ENCODE data around the gene CCDC148.

Gene CCDC148

DNA sequence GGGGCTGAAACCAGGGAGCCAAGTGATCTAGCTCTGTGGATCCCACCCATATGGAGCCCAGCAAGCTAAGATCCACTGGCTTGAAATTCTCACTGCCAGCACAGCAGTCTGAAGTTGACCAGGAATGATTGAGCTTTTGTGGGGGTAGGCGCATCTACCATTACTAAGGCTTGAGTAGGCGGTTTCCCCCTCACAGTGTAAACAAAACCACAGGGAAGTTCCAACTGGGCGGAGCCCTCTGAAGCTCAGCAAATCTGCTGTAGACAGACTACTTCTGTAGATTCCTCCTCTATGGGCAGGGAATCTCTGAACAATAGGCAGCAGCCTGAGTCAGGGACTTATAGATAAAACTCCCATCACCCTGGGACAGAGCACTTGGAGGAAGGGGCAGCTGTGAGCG, 96.7 kb downstream of the CCDC148 start:
- TF ChIP-seq YY1 (IDR thresholded peaks at IDR 0.05; ENCODE audit: low read depth), result no peak
- TF ChIP-seq FOXM1 (IDR thresholded peaks at IDR 0.05; ENCODE audit: borderline replicate concordance, low read depth), result no peak
- TF ChIP-seq, protein P1, sequence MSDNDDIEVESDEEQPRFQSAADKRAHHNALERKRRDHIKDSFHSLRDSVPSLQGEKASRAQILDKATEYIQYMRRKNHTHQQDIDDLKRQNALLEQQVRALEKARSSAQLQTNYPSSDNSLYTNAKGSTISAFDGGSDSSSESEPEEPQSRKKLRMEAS (IDR thresholded peaks at IDR 0.05), result no peak
- TF ChIP-seq NFIC (IDR thresholded peaks at IDR 0.05), result no peak
- no peak for TF ChIP-seq EGR1 (IDR thresholded peaks at IDR 0.05)
- no peak for TF ChIP-seq TCF12 (IDR thresholded peaks at IDR 0.05; ENCODE audit: low read depth)
- TF ChIP-seq RAD21 (IDR thresholded peaks at IDR 0.05; ENCODE audit: low read depth), result no peak
- TF ChIP-seq CREB1 (IDR thresholded peaks at IDR 0.05; ENCODE audit: low read depth), result no peak
- no peak for TF ChIP-seq ZBTB7A (IDR thresholded peaks at IDR 0.05; ENCODE audit: low read depth)
- no peak for TF ChIP-seq CEBPB (IDR thresholded peaks at IDR 0.05)
- TF ChIP-seq TEAD4 (IDR thresholded peaks at IDR 0.05), result no peak
- TF ChIP-seq, protein P2, sequence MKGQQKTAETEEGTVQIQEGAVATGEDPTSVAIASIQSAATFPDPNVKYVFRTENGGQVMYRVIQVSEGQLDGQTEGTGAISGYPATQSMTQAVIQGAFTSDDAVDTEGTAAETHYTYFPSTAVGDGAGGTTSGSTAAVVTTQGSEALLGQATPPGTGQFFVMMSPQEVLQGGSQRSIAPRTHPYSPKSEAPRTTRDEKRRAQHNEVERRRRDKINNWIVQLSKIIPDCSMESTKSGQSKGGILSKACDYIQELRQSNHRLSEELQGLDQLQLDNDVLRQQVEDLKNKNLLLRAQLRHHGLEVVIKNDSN (IDR thresholded peaks at IDR 0.05), result no peak
- TF ChIP-seq, protein P3, sequence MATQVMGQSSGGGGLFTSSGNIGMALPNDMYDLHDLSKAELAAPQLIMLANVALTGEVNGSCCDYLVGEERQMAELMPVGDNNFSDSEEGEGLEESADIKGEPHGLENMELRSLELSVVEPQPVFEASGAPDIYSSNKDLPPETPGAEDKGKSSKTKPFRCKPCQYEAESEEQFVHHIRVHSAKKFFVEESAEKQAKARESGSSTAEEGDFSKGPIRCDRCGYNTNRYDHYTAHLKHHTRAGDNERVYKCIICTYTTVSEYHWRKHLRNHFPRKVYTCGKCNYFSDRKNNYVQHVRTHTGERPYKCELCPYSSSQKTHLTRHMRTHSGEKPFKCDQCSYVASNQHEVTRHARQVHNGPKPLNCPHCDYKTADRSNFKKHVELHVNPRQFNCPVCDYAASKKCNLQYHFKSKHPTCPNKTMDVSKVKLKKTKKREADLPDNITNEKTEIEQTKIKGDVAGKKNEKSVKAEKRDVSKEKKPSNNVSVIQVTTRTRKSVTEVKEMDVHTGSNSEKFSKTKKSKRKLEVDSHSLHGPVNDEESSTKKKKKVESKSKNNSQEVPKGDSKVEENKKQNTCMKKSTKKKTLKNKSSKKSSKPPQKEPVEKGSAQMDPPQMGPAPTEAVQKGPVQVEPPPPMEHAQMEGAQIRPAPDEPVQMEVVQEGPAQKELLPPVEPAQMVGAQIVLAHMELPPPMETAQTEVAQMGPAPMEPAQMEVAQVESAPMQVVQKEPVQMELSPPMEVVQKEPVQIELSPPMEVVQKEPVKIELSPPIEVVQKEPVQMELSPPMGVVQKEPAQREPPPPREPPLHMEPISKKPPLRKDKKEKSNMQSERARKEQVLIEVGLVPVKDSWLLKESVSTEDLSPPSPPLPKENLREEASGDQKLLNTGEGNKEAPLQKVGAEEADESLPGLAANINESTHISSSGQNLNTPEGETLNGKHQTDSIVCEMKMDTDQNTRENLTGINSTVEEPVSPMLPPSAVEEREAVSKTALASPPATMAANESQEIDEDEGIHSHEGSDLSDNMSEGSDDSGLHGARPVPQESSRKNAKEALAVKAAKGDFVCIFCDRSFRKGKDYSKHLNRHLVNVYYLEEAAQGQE (IDR thresholded peaks at IDR 0.05; ENCODE audit: low read depth), result no peak
- TF ChIP-seq TAF1 (IDR thresholded peaks at IDR 0.05; ENCODE audit: low read depth), result no peak
- no peak for TF ChIP-seq EP300 (IDR thresholded peaks at IDR 0.05; ENCODE audit: borderline replicate concordance)

DNA sequence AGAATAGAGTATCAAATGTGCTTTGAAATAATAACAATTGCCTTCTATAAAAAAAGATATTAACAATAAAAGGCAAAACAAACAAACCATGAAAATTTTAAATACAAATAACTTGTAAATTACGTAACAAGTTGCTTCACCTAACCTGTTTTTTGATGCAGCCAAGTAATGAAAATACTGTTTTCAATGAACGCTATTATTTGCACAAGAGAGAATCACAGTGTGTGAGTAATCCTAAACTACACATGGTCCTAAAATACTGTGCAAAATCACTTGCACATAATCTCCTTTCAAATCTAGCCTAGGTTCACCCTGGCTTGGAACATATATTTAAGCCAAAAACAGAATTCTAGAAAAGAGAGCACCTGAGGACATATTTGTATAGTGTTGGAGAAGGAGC, 98.9 kb downstream of the CCDC148 start:
- TF ChIP-seq, protein P1 (IDR thresholded peaks at IDR 0.05), result no peak
- TF ChIP-seq CREB1 (IDR thresholded peaks at IDR 0.05; ENCODE audit: low read depth) (no peak), NFIC (IDR thresholded peaks at IDR 0.05) (no peak), CEBPB (IDR thresholded peaks at IDR 0.05) (no peak), TAF1 (IDR thresholded peaks at IDR 0.05; ENCODE audit: low read depth) (no peak), EP300 (IDR thresholded peaks at IDR 0.05; ENCODE audit: borderline replicate concordance) (no peak), TEAD4 (IDR thresholded peaks at IDR 0.05) (no peak), YY1 (IDR thresholded peaks at IDR 0.05; ENCODE audit: low read depth) (no peak), RAD21 (IDR thresholded peaks at IDR 0.05; ENCODE audit: low read depth) (no peak), FOXM1 (IDR thresholded peaks at IDR 0.05; ENCODE audit: borderline replicate concordance, low read depth) (no peak)
- TF ChIP-seq, protein P2 (IDR thresholded peaks at IDR 0.05), result no peak
- TF ChIP-seq, protein P3 (IDR thresholded peaks at IDR 0.05; ENCODE audit: low read depth), result no peak

DNA sequence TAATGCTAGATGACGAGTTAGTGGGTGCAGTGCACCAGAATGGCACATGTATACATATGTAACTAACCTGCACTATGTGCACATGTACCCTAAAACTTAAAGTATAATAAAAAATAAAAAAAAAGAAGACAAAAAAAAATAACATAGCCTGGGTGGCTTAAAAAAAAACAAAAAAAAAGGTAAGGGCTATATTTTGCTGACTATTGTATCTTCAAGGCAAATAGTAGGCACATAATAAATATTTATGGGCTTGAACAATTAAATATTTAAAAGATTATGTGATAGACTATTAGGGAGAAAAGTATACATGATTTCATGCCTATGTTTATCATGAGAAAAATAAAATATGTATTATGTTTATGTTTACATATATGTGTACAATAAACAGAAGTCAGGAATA, 99.4 kb downstream of the CCDC148 start:
- TF ChIP-seq FOXM1 (IDR thresholded peaks at IDR 0.05; ENCODE audit: borderline replicate concordance, low read depth) (no peak), CEBPB (IDR thresholded peaks at IDR 0.05) (no peak), TCF12 (IDR thresholded peaks at IDR 0.05; ENCODE audit: low read depth) (no peak), YY1 (IDR thresholded peaks at IDR 0.05; ENCODE audit: low read depth) (no peak), TAF1 (IDR thresholded peaks at IDR 0.05; ENCODE audit: low read depth) (no peak), EP300 (IDR thresholded peaks at IDR 0.05; ENCODE audit: borderline replicate concordance) (no peak), ZBTB7A (IDR thresholded peaks at IDR 0.05; ENCODE audit: low read depth) (no peak), EGR1 (IDR thresholded peaks at IDR 0.05) (no peak), TEAD4 (IDR thresholded peaks at IDR 0.05) (no peak), CREB1 (IDR thresholded peaks at IDR 0.05; ENCODE audit: low read depth) (no peak), NFIC (IDR thresholded peaks at IDR 0.05) (no peak)
- TF ChIP-seq, protein P1 (IDR thresholded peaks at IDR 0.05), result no peak
- TF ChIP-seq, protein P2 (IDR thresholded peaks at IDR 0.05), result no peak
- TF ChIP-seq, protein P3 (IDR thresholded peaks at IDR 0.05; ENCODE audit: low read depth), result no peak

DNA sequence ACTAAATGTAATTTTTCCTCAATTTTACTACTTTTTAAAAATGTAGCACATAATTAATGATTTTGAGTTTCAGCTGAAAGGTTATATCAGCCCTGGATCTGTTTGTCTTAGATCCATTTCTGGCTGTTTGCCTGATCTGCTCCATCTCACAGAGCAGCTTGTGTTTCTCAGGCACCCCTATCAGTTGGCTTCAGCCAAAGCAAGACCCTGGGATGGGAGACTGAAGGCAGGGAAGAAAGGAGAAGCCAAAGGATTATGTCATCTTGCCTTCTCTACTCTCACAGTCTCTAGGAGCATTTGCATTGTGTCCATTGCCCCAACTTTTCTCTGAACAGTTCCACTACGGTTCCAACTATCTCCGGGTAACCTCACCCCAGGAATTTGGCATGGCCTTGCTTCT, 110.5 kb downstream of the CCDC148 start:
- TF ChIP-seq, protein P3 (IDR thresholded peaks at IDR 0.05; ENCODE audit: low read depth), result no peak
- no peak for TF ChIP-seq CREB1 (IDR thresholded peaks at IDR 0.05; ENCODE audit: low read depth)
- no peak for TF ChIP-seq EP300 (IDR thresholded peaks at IDR 0.05; ENCODE audit: borderline replicate concordance)

Measured in Ishikawa (cell line).